RCC 7860 (cell line): Measurements from ENCODE around the gene GLIPR1L2.
"Not testable (repeated sequence)": the region's sequence is repeated elsewhere in the genome, so short reads cannot be mapped to it uniquely, and the experiment has no call there.

ENCODE experiments used
- DNase-seq: peaks from one replicate; pipeline ENCODE4 v3.0.0-alpha.2; 2015; ENCODE audit warnings: low spot score
- FAIRE-seq: peaks from 2 replicates; lab custom pipeline; 2012; peaks lifted over from hg19 to GRCh38; lab: Jason Lieb, UNC

Gene GLIPR1L2

DNA sequence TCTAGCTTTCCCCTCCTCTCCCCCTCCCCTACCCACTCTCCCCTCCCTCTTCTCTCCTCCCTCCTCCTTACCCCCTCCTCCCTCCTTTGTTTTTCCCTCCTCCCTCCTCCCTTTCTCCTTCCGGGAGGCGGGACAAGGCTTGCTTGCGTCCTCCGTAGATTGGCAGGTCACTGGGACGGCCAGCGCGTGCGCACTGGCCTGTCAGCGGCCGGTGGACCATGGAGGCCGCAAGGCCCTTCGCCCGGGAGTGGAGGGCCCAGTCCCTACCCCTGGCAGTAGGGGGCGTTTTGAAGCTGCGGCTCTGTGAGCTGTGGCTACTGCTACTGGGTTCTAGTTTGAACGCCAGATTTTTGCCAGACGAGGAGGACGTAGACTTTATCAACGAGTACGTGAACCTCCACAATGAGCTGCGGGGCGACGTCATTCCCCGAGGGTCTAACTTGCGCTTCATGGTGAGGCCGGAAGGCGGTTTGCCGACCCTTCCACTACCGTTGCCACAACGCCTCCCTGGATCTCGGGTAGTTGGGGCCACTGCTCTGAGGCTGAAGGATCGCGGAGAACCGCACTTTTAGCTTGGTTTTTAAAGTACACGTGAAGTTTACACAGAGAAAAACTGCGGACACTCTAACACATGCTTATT, at the start of gene GLIPR1L2:
GLIPR1L2 (plus strand) TSS at position 191 of the 640 bp plus-strand sequence; CDS start at position 219, 28 bp downstream.
- FAIRE-seq (peak; percentile 74), DNase-seq (peak; percentile 91)

DNA sequence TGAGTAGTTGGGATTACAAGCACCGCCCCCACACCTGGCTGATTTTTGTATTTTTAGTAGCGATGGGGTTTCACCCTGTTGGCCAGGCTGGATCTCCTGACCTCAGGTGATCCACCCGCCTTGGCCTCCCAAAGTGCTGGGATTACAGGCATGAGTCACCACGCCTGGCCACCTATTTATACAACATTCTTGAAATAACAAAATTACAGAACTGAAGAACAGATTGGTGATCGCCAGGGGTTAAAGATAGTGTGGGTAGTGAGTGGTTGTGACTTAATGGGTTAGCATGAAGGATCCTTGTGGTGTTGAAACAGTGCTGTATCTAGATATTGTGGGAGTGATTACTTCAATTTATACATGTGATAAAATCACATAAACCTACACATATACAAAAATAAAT, 49.0 kb upstream of the GLIPR1L2 start:
- DNase-seq, result no peak
- FAIRE-seq, result no peak

GRCh38 chr12:75345531-75345930, 45.4 kb upstream of the GLIPR1L2 start:
- no peak for DNase-seq
- FAIRE-seq, result no peak

DNA sequence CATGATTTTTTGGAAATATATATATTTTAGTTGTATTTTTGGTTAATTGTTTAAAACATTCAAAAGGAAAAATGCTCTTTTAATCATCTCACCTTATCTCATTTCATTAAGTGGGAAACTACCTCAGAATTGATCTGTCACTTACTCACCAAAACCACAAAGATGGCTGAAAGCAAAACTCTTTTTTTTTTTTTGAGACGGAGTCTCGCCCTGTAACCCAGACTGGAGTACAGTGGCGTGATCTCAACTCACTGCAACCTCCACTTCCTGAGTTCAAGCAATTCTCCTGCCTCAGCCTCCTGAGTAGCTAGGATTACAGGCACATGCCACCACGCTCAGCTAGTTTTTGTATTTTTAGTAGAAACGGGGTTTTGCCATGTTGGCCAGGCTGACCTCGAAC, 44.7 kb upstream of the GLIPR1L2 start:
- not testable (repeated sequence) for FAIRE-seq, DNase-seq

GRCh38 chr12:75349946-75350345, 40.9 kb upstream of the GLIPR1L2 start:
- FAIRE-seq, result no peak

DNA sequence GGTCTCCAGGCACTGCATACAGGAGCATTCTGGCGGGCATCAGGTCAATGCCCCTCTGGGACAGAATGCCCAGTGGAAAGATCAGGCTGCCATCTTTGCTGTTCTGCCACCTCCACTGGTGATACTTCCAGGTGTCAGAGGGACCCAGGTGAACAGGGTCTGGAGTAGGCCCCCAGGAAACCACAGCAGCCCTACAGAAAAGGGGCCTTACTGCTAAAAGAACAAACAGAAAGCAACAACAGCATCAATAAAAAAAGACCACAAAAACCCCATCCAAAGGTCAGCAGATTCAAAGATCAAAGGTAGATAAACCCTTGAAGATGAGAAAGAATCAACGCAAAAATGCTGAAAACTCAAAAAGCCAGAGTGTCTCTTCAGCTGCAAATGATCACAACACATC, 40.5 kb upstream of the GLIPR1L2 start:
- DNase-seq, result no peak
- FAIRE-seq, result no peak

More at GRCh38 chr12:75349946-75350345, 40.9 kb upstream of the GLIPR1L2 start:
- DNase-seq, result no peak

GRCh38 chr12:75354011-75354410, 36.9 kb upstream of the GLIPR1L2 start:
- DNase-seq, result no peak
- no peak for FAIRE-seq

DNA sequence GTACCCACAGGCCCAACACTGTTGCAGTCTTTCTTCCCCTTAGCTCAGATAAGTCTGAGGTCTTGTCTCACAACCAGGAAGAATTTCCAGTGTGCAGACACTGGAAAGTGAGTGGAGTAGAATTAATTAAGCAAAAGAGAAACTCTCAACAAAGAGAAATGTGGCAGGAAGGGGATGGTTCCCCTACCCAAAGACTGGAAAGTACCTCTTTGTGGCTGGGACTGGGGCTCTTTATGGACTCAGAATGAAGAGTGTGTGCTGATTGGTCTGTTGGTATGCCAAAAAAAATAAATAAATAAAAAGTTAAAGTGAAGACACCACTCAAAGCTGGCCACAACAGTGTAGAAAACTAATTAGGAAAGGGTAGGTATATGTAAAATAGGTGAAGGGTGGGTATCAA, 30.0 kb upstream of the GLIPR1L2 start:
- DNase-seq (no peak), FAIRE-seq (no peak)

DNA sequence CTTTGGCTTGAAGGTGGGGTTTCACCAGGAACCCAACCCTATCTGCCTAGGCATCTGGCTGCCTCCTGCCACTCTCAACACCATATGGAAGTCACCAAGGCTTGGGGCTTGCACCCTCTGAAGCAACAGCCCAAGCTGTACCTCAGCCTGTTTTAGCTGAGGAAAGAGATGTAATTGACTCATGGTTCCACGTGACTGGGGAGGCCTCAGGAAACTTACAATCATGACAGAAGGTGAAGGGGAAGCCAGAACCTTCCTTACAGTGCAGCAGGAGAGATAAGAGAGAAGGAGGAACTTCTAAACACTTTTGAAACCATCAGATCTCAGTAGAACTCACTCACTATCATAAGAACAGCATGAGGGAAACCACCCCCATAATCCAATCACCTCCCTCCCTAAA, 29.5 kb upstream of the GLIPR1L2 start:
- no peak for FAIRE-seq
- DNase-seq, result no peak

DNA sequence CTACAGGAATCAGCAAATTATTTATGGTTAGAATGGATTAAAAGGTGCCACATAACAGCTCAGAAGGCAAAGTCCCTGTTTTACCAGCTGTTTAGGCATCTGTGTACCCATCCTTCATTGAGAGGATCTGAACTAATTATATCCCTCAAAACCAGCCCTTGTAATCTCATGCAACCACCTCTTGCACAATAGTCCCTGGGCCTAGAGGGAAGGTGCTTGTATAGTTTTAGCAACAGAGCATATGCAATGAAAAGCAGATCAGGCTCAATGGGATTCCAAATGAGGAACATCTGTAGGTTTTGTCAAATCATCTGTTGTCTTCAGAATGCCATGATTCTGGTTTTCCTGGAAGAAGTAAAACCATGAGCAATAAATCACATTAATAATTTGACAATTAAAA, 26.0 kb upstream of the GLIPR1L2 start:
- FAIRE-seq (no peak), DNase-seq (no peak)

DNA sequence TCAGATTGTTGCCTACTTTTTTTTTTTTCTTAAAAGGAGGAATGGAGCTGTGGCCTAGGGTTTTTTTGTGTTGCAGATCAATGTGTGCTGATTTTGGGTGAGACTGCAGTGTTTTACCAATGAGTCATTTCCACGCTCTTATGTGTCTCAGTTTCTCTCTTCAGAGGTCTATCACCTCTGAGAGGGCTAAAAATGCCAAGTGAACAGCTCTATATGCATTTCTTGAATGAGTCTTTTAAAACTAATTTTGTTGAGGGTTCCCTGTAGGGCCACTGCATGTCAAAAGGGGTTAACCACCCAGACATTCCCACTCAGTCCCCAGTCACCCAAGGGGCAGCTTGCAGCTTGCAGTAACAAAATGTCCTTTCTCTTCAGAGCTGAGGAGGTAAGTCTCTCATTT, 24.3 kb upstream of the GLIPR1L2 start:
- FAIRE-seq (no peak), DNase-seq (no peak)

GRCh38 chr12:75374971-75375370, 15.9 kb upstream of the GLIPR1L2 start:
- DNase-seq (no peak), FAIRE-seq (no peak)

DNA sequence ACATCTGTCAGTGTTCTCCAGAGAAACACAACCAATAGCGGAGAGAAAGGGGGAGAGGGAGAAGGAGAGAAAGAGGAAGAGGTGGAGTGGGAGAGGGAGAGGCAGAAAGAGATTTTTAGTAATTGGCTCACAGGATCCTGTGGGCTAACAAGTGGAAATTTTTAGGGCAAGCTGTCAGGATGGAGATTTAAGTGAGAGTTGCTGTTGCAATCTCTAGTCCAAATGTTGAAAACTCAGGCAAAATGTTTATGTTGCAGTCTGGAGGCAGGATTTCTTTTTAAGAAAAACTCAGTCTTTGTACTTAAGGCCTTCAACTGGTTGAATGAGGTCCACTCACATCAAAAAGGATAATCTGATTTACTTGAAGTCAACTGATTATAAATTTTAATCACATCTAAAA, 12.5 kb upstream of the GLIPR1L2 start:
- no peak for DNase-seq
- FAIRE-seq, result no peak

- FAIRE-seq (peak; percentile 39), DNase-seq (peak; percentile 43)
These were observed 1.8 kb upstream of the GLIPR1L2 start for GRCh38 chr12:75389061-75389460.

DNA sequence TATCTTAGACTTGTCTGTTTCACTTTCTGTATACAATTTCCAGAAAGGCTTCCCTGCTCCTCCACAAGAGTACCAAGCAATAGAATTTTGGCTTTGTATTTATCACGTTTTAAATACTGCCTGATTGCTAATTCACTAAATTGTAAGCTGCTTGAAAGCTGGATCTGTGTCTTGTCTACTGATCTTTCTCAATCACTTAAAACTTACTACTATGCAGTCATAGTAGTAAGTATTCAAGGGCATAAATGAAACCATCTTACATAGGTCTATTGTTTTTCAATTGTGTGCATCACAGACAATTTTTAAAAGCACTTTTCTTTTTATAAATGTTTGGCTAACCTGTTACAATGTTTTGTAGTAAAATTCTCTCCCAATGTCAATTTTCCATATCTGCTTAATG, 1.2 kb upstream of the GLIPR1L2 start:
- DNase-seq (no peak), FAIRE-seq (no peak)

DNA sequence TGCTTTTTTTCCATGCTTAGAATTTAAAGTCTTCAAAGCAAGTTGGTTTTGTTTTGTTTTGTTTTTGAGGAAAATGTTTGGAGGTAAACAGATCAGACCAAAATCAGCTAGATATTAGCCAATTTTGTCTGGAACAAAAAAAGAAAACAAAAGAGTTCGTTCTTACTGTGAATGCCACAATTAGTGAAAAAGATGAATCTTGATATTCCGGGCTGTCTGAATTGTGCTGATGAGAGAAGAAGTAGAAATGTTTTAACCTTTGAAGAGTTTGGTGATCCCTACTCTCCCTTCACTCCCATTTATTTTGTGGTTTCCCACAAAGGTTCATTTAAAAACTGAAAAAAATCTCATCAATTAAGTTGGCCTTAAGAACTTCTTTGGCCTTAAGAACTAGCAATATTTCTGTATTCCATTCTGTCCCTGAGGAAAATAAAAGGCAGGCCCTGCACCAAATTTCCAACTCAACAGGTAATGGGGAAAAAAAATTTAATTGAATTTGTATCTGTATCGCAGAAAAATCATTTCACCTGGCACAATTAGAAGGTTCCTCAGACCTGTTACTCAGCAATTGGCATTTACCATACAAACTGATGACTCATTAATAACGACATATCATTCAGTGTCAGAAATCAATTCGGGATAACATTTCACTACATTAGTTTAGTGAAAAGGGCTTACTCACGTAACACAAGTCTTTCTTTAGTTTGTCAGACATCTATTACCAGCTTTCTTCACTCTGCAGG, 562 bp upstream of the GLIPR1L2 start:
- FAIRE-seq (no peak), DNase-seq (no peak)

- no peak for DNase-seq
- no peak for FAIRE-seq
These were observed 13.3 kb downstream of the GLIPR1L2 start for GRCh38 chr12:75404231-75404630.

GRCh38 chr12:75407683-75408082, 16.8 kb downstream of the GLIPR1L2 start:
- no peak for FAIRE-seq

GRCh38 chr12:75409830-75410229, 18.9 kb downstream of the GLIPR1L2 start:
- no peak for DNase-seq
- FAIRE-seq, result no peak

More at GRCh38 chr12:75407683-75408082, 16.8 kb downstream of the GLIPR1L2 start:
- DNase-seq, result no peak

DNA sequence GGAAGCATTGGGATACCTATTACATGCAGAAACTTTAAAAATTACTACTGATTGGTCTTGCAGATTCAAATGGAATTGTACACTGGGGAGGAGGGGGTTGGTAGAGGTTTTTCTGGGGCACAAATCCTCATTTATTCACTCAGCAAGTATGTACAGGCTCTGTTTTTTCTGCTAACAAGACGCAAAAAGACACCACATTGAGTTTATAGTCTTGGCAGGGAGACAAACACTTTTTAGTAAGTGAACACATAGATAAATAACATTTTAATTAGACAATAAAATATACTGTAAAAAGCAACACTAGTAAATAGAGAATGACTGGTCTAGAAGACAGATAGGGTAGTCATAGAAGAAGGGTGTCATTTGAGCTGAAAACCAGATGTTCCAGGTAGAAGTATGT, 23.8 kb downstream of the GLIPR1L2 start:
- DNase-seq (no peak), FAIRE-seq (no peak)

DNA sequence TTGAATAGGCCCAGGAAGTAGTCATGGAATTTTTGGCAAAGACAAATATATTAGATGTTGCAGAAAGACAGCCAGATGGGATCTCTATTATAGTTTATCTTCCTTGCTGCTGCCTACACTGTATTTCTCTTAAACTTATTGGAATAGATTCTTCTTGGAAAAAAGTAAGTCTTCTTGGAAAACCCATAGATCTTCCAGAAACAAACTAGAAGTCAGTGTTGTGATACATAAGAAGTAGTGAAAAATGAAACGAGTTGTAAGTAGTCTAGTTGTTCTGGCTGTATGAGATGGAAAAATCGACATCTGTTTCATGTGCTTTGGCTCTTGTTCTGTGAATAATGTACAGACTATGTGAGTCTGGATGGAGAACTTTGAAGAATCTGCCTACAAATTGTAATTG, 29.0 kb downstream of the GLIPR1L2 start:
- no peak for FAIRE-seq
- DNase-seq, result no peak

GRCh38 chr12:75427491-75427890, 36.6 kb downstream of the GLIPR1L2 start:
- DNase-seq (no peak), FAIRE-seq (no peak)
